ENCODE measurements around the gene OPCML.

The OPCML gene

GRCh38 chr11:133384731-133385130 lies 147.6 kb downstream of the OPCML start:
- POLR2A ChIA-PET (ENCODE audit: low non-redundant PET): no interaction called here
- CTCF ChIA-PET: no interaction called here
- TF ChIP-seq CTCF (conservative IDR thresholded peaks at IDR 0.05; ENCODE audit: low read depth): no peak
- no peak for DNase-seq (ENCODE audit: low spot score)
- no peak overlapping the region for H3K27ac ChIP-seq

GRCh38 chr11:133383689-133384088 lies 148.6 kb downstream of the OPCML start:
- no peak for DNase-seq (ENCODE audit: low spot score)
- TF ChIP-seq CTCF (conservative IDR thresholded peaks at IDR 0.05; ENCODE audit: low read depth): no peak
- H3K27ac ChIP-seq: no peak overlapping the region
- CTCF ChIA-PET: interaction anchor here (0.6 kb wide), 1 partner anchor 29 kb away, joined by 7 read pairs; no protein-coding TSS in a partner anchor
- POLR2A ChIA-PET (ENCODE audit: low non-redundant PET): no interaction called here

- POLR2A ChIA-PET (ENCODE audit: low non-redundant PET): no interaction called here
Measured at GRCh38 chr11:133383201-133383600, 149.1 kb downstream of the OPCML start.

GRCh38 chr11:133382131-133382812 lies 150.0 kb downstream of the OPCML start:
- no peak for DNase-seq (ENCODE audit: low spot score)
- no peak overlapping the region for H3K27ac ChIP-seq
- ChIA-PET POLR2A (ENCODE audit: low non-redundant PET) (no interaction called here), CTCF (interaction anchor here (0.7 kb wide), 1 partner anchor 47 kb away, joined by 3 read pairs; no protein-coding TSS in a partner anchor)
- TF ChIP-seq CTCF (conservative IDR thresholded peaks at IDR 0.05; ENCODE audit: low read depth): no peak

More at GRCh38 chr11:133383201-133383600, 149.1 kb downstream of the OPCML start:
- DNase-seq (ENCODE audit: low spot score): no peak
- CTCF ChIA-PET: no interaction called here
- no peak overlapping the region for H3K27ac ChIP-seq
- no peak for TF ChIP-seq CTCF (conservative IDR thresholded peaks at IDR 0.05; ENCODE audit: low read depth)

DNA sequence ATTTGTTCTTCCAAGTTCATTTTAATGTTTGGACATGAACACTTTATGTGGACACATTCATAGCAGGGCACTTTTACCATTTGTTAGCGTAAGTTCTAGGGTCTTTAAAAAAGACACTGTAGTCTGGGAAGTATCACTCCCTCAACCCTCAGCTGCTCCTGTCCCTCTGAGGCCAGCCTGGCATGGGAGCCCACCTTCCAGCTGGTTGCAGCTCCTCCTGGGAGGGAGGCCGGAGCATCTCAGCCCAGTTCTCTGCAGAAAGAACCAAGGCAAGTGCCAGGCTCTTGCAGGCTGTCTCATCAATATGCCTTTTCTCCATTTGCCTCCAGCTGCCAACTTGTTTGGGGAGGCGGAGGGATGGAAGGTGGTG lies 150.6 kb downstream of the OPCML start:
- H3K27ac ChIP-seq: no peak overlapping the region
- CTCF ChIA-PET: interaction anchor here (0.7 kb wide), 1 partner anchor 48 kb away, joined by 3 read pairs; no protein-coding TSS in a partner anchor
- POLR2A ChIA-PET (ENCODE audit: low non-redundant PET): no interaction called here
- no peak for TF ChIP-seq CTCF (conservative IDR thresholded peaks at IDR 0.05; ENCODE audit: low read depth)
- DNase-seq (ENCODE audit: low spot score): no peak

GRCh38 chr11:133366147-133366546 lies 166.2 kb downstream of the OPCML start:
- ChIA-PET POLR2A (ENCODE audit: low non-redundant PET) (no interaction called here), CTCF (no interaction called here)
- no peak for DNase-seq (ENCODE audit: low spot score)
- no peak for TF ChIP-seq CTCF (conservative IDR thresholded peaks at IDR 0.05; ENCODE audit: low read depth)
- H3K27ac ChIP-seq: no peak overlapping the region
